GF-D8 (cell line): ENCODE data around the gene KAZN.

Source experiments
- DNase-seq: peaks from one replicate; lab custom pipeline; 2025; lab: John Stamatoyannopoulos, UW

The KAZN gene

DNA sequence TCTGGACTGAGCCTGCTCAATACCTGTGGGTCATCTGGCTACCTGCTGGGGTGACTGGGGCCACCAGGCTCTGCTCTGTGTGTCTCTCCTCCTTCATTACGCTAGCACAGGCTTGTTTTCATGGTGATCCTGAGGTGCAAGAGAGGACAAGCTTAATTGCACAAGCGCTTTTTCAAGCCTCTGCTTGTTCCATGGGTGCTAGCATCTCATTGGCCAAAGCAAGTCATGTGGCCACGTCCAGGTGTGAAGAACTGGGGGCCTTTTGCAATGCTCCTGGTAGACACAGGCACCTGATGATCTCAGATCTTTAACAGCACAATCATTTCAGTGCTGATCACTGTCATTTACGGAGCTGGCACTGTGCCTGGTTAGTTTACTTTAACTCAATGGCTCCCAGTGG is 114.6 kb downstream of the KAZN start:
- no peak for DNase-seq

DNA sequence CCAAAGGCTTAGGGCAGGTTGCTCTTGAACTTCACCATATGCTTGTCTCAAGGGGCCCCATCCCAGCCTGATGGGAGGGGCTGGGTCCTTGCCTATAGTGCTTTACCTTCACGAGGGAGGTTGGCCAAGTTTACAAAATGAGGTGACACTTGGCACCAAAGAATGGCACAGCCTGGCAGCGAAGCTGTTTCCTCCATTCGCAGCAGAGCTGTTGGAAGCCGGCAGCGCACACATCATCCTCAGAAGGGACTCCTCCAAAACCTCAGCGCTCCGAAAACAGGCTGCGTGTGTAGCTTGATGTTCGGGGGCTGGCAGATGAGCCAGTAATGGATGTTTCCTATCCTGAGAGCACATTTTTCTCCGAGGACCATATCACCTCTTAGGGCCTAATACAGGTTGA is 116.8 kb downstream of the KAZN start:
- no peak for DNase-seq

DNA sequence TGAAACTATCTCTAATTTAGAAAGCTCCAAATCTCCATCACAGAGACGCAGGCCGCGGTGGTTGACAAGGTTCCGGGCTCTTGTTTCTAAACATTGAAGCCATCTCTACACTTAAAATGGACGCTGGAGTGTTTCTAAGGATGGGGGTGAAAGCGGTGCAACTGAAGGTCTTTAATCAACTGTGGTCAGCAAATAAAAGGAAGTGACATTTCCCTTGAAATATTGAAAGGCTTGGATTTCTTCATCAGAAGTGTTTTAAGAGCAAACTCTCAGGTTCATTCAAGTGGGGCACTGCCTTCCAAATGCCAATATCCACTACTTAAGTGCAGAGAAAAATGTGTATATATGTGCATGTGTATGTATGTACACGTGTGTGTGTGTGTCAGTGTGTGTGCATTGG is 117.3 kb downstream of the KAZN start:
- no peak for DNase-seq

DNA sequence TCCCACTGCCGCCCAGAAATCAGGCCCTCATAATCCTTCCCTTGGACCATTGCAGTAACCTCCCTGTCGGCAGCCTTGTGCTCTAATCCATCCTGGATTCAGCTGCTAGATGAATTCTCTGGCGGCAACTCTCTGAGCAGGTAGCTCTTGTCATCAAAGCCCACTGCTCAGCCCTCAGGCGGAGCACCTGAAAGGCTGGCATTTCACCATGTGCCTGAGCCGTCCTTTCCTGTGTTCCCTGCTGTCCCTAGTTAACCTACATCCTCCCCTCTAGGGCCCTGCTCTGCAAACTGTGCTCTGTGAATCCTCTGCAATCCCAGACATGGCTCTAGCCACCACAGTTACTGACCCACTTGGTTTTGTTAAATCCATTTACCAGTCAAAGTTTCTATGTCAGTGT is 118.0 kb downstream of the KAZN start:
- no peak for DNase-seq

DNA sequence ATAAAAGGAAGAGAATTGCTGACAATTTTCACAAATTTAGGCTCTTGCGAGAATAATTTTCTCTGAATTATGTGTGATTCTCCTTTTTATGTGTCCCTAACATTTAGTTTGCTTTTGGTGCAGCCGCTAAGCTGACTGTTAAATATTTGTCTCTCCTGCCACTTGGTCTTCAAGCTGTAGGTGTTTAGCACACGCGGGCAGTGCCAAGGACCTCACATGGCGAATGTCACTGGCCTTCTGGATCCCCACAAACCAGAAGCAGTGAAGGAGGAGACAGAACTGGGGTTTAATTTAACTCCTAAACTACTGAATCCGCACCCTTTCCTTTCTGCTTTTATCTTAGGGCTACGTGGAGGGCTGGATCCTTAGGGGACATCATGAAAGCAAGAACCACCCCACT is 120.0 kb downstream of the KAZN start:
- no peak for DNase-seq

DNA sequence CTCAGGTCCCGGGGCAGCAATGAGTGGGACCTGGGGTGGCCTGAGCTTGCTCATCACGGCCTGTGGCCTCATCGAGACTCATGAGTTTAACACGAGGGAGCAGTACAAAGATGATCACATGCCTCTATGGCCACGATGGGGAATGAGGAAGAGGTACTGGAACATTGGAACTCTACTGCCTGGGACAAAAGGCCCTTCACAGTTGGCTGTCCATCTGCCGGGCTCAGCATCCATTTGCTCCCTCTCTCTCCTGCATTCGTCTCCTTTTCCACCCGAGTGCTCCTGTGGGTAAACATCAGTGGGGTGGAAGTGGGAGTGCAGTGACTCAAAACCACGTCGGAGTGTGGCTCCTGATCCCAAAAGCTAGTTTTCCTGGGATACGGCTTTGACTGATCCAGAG is 124.9 kb downstream of the KAZN start:
- DNase-seq = no peak

DNA sequence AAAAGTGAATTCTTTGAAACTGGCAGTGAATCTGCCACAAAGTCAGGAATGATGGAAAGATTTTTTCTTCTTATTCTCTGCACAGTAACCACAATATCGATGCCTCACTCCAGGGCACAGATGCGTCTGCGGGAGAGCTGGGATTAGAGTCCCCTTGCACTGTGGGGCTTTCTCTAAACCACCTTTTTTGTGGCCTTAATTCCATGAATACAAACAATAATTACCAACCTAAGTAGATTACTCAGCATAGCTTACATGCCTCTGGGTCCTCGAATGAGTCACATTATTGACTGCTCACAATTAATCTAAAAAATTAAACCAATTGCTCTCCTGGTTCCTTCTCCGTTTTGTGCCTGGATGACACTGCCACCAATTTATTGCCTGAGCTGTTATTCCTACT is 125.8 kb downstream of the KAZN start:
- DNase-seq = no peak

DNA sequence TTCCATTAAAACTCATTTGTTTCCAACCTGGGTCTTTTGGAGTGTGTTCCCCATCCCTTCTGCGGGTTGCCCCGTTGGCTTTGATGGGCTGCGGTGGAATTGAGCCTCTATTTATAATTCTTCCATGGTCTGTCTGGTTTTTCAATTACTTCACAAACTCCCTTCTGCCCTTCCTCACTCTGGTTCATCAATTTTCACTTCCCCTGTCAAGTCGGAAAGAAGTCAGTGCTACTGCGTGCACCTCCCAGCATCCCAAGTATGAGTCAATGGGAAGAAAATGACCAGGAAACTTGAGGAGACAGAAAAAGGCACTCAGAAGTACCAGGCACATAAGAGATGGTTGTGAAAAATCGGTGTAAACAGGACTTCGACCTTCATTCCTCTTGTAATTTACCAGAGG is 126.2 kb downstream of the KAZN start:
- no peak for DNase-seq

DNA sequence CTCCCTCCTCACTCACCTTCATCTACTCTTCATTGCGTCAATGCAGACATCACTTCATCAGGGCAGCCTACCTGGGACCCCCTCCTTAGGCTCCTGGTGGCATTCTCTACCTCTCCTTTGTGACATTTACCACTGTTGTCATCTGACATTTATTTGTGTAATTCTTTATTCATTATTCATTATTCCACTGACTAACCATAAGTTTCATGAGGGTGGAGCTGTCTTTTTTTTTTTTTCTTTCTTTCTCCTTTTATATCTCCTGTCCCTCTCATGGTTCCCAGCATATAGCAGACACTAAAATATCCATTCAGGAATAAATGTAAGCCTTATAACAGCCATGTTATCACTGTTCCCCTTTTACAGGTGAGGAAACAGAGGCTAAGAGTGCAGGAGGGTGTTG is 126.8 kb downstream of the KAZN start:
- no peak for DNase-seq

DNA sequence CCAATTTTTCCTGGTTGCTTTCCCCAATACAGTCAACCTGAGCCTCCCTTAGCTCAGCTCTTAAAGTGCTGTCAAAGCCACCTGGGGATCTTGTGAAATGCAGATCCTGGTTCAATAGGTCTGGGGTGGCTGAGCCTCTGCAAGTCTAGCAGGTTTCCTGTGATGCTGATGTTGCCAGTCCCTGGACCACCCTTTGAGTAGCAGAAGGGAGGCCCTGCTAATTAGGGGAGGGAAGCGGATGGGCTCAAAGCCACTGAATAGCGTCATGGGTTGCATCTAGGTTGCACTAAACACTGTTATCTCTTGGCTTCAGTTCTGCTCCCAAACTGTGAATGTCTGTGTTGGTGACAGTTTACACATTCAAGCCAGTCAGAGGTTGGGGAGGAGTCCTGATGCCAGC is 127.2 kb downstream of the KAZN start:
- DNase-seq = no peak

DNA sequence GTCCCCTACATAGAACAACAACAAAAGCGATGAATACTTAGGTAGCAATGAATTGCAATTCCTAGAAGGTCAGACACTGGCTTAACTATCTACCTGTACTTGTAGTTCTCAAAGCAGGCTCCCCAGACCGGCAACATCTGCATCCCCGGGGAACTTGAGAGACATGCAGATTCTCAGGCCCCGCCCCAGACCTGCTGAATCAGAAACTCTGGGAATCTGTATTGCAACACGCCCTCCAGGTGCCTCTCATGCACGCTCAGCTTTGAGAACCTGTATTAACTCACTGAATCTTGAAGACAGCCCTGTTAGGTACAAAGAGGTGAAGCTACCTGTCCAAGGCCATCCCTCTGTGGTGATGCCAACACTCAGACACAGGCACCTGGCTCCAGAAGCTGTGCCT is 128.1 kb downstream of the KAZN start:
- no peak for DNase-seq

DNA sequence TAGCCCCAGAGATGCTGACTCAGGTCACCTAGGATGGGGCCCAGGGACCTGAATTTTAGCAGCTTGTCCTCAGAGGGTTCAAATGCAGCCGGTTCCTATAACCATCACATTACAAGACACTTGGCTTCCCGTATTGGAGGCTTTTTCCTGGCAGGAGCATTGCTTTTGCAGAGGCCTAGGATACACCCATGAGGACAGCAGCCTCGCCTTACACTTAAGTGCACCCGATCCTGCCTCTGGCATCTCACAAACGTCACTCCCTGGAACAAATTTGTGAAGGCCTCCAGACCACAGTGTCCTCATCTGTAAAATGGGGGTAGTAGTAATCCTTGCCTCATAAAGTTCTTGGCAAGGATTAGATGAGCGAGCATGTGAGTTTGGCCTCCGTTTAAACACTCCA is 130.0 kb downstream of the KAZN start:
- DNase-seq = no peak

DNA sequence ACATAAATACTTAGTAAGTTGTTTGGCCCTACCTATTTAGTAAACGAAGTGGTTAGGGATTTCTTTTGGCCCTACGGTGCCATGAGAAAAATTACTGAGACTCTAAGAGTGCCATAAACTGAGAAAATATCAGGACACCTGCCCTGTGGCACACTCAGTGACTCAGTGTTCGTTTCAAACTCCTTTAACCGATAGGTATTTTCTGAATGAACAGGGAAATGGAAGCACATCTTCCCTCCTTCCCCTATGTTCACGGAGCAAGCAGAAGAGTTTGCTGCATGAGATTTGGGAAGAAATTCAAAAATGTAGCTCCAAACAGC is 134.2 kb downstream of the KAZN start:
- DNase-seq = no peak

DNA sequence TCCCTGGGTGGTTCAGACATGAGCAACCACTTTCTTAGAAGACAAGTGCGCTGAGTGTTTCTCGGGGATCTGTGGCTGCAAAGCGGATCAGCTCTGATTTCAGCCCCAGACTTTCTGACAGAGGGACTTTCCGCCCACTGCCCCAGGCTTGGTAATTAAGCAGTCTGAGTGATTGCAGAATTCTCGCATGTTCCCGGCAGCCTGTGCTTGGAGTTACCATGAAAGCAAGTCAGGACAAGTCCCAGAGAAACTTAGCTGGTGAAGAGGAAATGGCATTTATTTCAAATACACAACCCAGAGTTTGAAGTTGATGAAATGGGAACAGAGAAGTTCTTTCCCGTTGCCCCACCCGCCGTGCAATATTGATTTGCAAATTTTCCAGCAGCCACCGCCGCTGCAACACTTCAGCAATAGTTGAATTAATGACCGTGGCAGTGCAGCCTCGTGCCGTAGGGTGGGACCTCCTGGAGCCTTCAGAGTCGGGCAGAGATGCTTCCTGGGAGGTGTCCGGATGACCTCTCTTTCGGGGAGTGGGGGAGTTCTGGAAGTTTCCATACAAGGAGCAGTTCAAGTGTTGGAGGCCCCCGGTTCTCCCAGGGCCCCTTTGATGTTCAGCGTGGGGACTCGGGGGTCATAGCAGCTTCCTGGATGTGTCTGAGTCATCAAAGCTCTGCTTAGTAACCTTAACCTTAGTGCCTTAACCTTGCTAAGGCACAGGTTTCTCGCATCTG is 134.7 kb downstream of the KAZN start:
- no peak for DNase-seq

DNA sequence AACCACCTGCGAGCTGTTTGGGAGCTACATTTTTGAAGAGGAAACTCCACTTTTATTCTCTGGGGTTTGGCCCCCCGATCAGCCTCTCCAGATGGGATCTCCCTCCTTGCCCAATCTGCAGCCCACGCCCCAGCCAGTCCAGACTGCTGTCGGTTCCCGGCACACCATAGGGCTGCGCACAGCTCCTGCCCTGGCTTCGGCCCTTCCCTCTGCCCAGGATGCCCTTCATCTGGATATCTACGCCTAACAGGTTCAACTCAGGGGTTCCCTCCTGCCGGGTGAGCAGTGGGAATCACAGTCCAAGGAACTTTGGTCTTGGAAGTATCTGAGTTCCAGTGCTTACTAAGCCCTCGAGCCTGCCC is 135.3 kb downstream of the KAZN start:
- DNase-seq = no peak

DNA sequence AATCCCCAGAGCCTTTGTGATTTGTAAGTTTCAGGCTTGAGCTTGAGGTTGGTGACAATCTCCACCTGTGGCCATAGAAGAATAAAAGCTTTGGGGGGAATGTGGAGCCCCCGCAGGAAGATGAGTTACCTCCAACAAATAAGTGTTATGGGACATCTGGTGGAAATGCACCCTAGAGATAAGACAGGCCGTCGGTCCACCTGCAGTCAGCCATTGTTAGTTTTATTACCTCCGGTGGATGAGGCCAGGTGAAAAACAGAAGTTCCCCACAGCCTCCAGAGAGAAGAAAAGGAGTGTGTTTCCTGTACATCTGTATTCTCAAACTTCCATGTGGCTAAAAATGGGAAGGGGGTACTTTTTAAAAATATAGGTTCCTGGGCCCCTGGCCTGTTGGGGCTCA is 137.4 kb downstream of the KAZN start:
- no peak for DNase-seq

DNA sequence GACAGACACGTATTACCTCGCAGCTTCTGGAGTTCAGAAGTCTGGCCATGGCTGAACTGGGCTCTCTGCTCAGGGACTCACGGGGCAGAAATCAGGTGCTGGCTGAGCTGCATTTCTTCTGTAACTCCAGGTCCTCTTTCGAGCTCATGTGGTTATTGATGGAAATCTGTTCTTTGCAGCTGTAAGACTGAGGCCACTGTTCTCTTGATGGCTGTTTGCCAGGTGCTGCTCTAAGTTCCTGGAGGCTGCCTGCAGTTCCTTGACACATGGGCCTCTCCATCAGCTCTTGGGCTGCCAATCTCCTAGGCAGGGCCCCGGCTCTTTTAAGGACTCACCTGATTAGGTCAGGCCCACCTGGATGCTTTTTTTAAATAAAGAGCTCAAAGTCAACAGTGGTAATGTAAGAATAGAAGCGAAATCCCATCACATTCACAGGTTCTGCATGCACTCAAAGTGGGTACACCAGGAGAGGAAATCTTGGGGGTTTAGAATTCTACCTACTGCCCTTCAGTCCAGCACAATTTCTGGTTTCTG is 139.1 kb downstream of the KAZN start:
- DNase-seq = no peak

DNA sequence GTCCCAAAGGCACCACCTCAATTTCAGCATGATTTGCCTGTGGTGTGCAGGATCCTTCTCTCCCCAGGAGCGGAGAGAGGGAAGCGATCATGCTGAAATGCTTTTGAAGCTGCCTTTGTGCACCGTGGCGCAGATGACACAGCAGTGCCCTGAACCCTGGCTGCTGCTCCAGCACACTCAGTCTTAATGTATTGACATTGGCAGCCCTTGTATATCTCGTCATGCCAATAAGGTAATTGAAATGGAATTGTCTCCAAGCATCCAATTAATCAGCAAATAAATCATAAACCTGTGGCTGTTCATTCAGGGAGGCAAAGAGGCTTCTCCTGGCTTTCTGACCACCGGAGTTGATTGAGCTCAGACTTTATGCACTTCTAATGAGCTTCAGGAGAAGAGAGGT is 139.8 kb downstream of the KAZN start:
- DNase-seq = no peak

DNA sequence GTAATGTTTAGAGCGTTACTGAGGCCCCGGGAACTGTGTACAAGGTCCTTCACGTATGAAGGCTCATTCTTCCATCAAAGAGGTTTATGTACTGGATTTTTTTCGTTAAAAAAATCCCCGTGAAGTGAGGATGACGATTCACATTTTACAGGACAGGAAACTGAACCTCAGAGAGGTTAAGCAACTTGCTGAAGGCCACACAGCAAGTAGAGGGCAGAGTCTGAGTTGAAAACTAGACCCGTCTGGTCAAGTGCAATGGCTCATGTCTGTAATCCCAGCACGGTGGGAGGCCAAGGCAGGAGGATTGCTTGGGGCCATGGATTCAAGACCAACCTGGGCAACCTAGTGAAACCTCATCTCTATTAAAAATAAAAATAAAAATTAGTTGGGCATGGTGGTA is 140.2 kb downstream of the KAZN start:
- no peak for DNase-seq

DNA sequence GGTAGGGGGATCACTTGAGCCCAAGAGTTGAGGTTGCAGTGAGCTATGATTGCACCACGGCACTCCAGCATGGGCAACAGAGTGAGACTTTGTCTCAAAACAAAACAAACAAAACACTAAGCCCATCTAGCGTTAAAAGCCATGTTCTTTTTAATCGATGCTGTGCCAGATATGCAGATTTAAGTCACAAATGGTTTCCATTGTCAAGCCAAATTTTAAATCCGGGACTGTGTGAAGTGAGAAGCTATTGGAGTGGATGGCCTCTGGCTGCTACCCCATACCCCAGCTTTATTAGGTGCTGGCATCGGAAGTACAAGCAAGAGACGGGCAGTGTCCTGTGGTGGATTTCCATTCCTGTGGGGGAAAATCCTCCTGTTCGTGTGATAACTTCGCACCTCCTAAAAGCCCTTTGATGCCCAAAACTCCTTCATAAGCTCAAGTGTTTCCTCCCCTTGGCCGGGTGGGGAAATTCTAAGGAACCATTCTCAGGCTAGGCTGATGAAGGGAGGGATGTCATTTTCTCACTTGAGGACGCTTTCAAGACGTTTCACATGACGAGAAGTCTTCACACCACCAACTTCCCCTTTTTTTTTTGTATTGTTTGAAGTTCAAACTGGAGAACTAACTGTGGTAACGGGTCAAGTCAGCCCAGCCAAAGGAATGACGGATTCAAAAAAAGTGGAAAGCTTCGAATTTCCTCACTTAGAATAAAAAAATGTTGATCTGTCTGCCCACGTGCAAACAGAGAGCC is 140.8 kb downstream of the KAZN start:
- DNase-seq = no peak

DNA sequence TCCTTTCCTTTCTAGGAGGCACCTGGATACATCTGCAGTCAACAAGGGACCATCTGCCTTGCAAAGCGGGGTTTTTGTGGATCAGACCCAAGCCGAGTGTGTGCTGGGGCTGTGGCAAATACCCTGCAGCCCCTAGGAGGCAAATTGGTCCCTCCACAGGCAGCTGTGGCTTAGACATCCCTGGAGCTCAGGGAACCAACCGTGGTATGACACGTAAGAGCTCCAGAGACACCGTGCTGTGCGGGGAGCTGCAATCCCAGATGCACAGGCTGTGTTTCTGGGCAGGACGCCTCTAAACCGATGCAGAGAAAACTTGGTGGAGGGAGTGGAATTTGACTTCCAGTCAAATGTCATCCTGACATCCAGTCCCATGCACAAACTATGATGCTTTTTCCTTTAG is 141.5 kb downstream of the KAZN start:
- DNase-seq = no peak

DNA sequence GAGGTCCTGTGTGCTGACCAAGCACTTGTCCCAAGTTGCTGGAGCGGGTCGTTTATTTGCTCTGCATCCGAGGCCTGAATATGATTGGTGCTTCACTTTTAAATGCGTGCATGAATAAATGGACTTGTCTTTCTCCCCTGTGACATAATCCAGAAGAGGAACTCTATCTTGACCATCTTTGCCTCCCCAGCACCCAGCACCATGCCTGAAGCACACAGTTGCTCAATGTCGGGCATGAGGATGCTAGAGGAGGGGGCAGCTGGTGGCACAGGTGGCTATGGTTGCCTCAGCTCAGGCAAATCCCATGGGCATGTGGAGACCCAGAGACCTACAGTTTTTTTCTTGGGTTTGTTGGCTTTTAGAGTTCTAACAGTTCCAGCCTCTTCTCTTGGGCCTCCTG is 142.6 kb downstream of the KAZN start:
- no peak for DNase-seq

DNA sequence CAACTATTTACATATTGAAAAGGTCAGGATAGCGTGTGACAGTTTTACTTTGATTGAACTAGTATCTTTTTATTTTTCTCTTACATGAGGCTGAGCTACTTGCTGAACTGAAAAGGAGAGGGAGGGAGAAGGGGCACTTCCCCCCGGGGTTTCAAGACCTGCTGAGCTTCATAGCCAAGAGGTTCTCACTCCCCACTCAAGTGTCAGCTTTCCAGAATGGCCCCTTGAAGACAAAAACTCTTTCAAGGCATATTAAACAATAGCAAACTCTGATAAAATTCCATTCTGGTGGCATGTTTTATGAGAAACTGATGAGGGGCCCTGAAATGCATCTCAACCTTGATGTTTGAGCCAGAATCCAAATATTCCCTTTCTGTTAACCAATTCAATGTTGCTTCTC is 143.0 kb downstream of the KAZN start:
- DNase-seq = no peak
